Gastroesophageal sphincter (tissue), 3 donors: ENCODE measurements around the gene TTBK2.

Experiments used
- CTCF ChIP-seq, 4 experiments: fragments of 200-600 bp in 2 of 4; fragments of 450-650 bp in 2 of 4; sonication (generic) in 1 of 4; IDR thresholded peaks; one replicate each; pipeline ENCODE4 v1.5.1; 2017 to 2019; ENCODE audit warnings: antibody characterized with exemption in 4 of 4, mild to moderate bottlenecking in 2 of 4, moderate library complexity in 2 of 4
- POLR2A ChIP-seq, 2 donors: fragments of 450-650 bp; IDR thresholded peaks; one replicate each; pipeline ENCODE4 v1.6.1; 2017; ENCODE audit warnings: antibody characterized with exemption in 2 of 2, mild to moderate bottlenecking in 2 of 2, moderate library complexity in 1 of 2

GRCh38 chr15:42749266-42749665 is 171.3 kb downstream of the TTBK2 start:
- TF ChIP-seq CTCF (IDR thresholded peaks at IDR 0.05) (no peak), POLR2A (IDR thresholded peaks at IDR 0.05) (no peak)
